PC-3 (cell line): ENCODE results near the gene SAMD3. TPM values are rescaled to one million over a fixed set of nuclear protein-coding genes. Genes with fewer than 3 reads are reported as not detected.

Source experiments
- ATAC-seq: fragments of 200-7000 bp; cut with Tn5 transposase; 2 replicates; pipeline ENCODE4 v1.9.1; 2020; ENCODE audit warnings: mild to moderate bottlenecking, moderate library complexity
- BruUV-seq: library from RNA; stranded (reverse); fragments of 400-500 nt; replicated peaks from 2 replicates; lab custom pipeline; 2021; lab: Mats Ljungman, UMichigan
- CTCF ChIA-PET: fragments of 300-600 bp; sonication (Branson Sonifier 250); formaldehyde crosslinking; loops from one replicate; lab custom pipeline; 2022; ENCODE audit warnings: antibody characterized with exemption; lab: Charles Lee
- POLR2A ChIA-PET: fragments of 300-600 bp; sonication (Branson Sonifier 250); formaldehyde crosslinking; loops from one replicate; lab custom pipeline; 2022; ENCODE audit warnings: antibody characterized with exemption; ENCODE audit not compliant: unreplicated experiment; lab: Charles Lee
- DNase-seq: peaks from one replicate; pipeline ENCODE4 v3.0.0-alpha.2; 2015
- H2AFZ ChIP-seq: fragments of 300-600 bp; sonication (generic); 2 replicates; pipeline ENCODE4 v1.6.0; 2016; ENCODE audit warnings: antibody characterized with exemption, low read length
- H3F3A ChIP-seq: fragments of 300-600 bp; sonication (generic); one replicate; pipeline ENCODE4 v1.6.0; 2017; ENCODE audit warnings: antibody characterized with exemption, low read length, control low read depth, mild to moderate bottlenecking; ENCODE audit not compliant: unreplicated experiment
- H3K27ac ChIP-seq: fragments of 300-600 bp; sonication (generic); 2 replicates; pipeline ENCODE4 v1.5.1; 2016; ENCODE audit warnings: mild to moderate bottlenecking, low read length
- H3K27me3 ChIP-seq: fragments of 300-600 bp; sonication (generic); 2 replicates; pipeline ENCODE4 v1.6.1; 2016; ENCODE audit warnings: low read length, mixed read lengths
- H3K36me3 ChIP-seq: fragments of 300-600 bp; sonication (generic); 2 replicates; pipeline ENCODE4 v1.6.1; 2016; ENCODE audit warnings: low read depth, mixed run types, low read length, mixed read lengths
- H3K4me1 ChIP-seq: fragments of 300-600 bp; sonication (generic); 2 replicates; pipeline ENCODE4 v1.5.1; 2016; ENCODE audit warnings: low read length; ENCODE audit not compliant: insufficient read depth
- H3K4me2 ChIP-seq: fragments of 300-600 bp; sonication (generic); 2 replicates; pipeline ENCODE4 v1.6.0; 2016; ENCODE audit warnings: low read length
- H3K4me3 ChIP-seq: fragments of 300-600 bp; sonication (generic); 2 replicates; pipeline ENCODE4 v1.5.1; 2016; ENCODE audit warnings: mild to moderate bottlenecking, low read length, mixed read lengths
- H3K79me2 ChIP-seq: fragments of 300-600 bp; sonication (generic); 2 replicates; pipeline ENCODE4 v1.6.1; 2017; ENCODE audit warnings: low read length, mixed read lengths
- H3K9ac ChIP-seq: fragments of 300-600 bp; sonication (generic); 2 replicates; pipeline ENCODE4 v1.6.0; 2016; ENCODE audit warnings: mild to moderate bottlenecking, low read length
- H3K9me2 ChIP-seq: fragments of 300-600 bp; sonication (generic); replicated peaks from 2 replicates; pipeline ENCODE4 v1.6.1; 2016; ENCODE audit warnings: mixed run types, low read length, mixed read lengths
- H3K9me3 ChIP-seq: fragments of 300-600 bp; sonication (generic); 2 replicates; pipeline ENCODE4 v1.6.1; 2016; ENCODE audit warnings: low read length, mixed read lengths
- H4K20me1 ChIP-seq: fragments of 300-600 bp; sonication (generic); 2 replicates; pipeline ENCODE4 v1.6.1; 2016; ENCODE audit warnings: low read length, mixed read lengths
- CTCF ChIP-seq: fragments of 300-600 bp; sonication (generic); conservative IDR thresholded peaks from 2 replicates; pipeline ENCODE4 v1.5.1; 2017; ENCODE audit warnings: antibody characterized with exemption, low read depth, mild to moderate bottlenecking, low read length
- EZH2 ChIP-seq: fragments of 300-600 bp; sonication (generic); IDR thresholded peaks from one replicate; pipeline ENCODE4 v1.6.1; 2017; ENCODE audit warnings: antibody characterized with exemption, mild to moderate bottlenecking, low read length; ENCODE audit not compliant: unreplicated experiment
- EZH2phosphoT487 ChIP-seq: fragments of 300-600 bp; sonication (generic); IDR thresholded peaks from 2 replicates; pipeline ENCODE4 v1.6.1; 2018; ENCODE audit warnings: mild to moderate bottlenecking, antibody characterized with exemption, low read length, borderline replicate concordance
- intact Hi-C: fragments of 100-400 bp; cut with micrococcal nuclease; formaldehyde crosslinking; loops from 2 replicates; pipeline ENCODE4 v1.9.0; 2023
- total RNA-seq: library from RNA; depleted of rRNA; stranded (reverse); fragments of >200 nt; gene quantifications from 2 replicates; pipeline ENCODE4 v1.2.3, GENCODE V29; 2014

Gene SAMD3
- total RNA-seq, 1 experiment from 2014 or later: not detected

GRCh38 chr6:130188207-130188899 lies 34.4 kb downstream of the SAMD3 start:
- ChIA-PET POLR2A (no interaction called here), CTCF (no interaction called here)
- H3F3A ChIP-seq: no peaks in the 10 kb centered on the region
- H3K4me2 ChIP-seq: no peak overlapping the region
- intact Hi-C loops: no loop called here
- ATAC-seq (no peak), DNase-seq (no peak)
- H3K27me3 ChIP-seq: no peaks in the 10 kb centered on the region
- H3K27ac ChIP-seq: no peak overlapping the region
- H3K9me3 ChIP-seq: no peaks in the 10 kb centered on the region
- no peaks in the 10 kb centered on the region for H3K4me1 ChIP-seq
- BruUV-seq: no TSS peak
- H2AFZ ChIP-seq: no peak overlapping the region
- no peak for TF ChIP-seq EZH2
- no peak for TF ChIP-seq CTCF
- no peaks in the 10 kb centered on the region for H3K79me2 ChIP-seq
- H3K36me3 ChIP-seq: no peaks in the 10 kb centered on the region
- no peak overlapping the region for H3K9ac ChIP-seq
- H4K20me1 ChIP-seq: no peaks in the 10 kb centered on the region
- no peaks in the 10 kb centered on the region for H3K9me2 ChIP-seq
- H3K4me3 ChIP-seq: no peak overlapping the region

GRCh38 chr6:130187335-130188206 lies 35.2 kb downstream of the SAMD3 start:
- H2AFZ ChIP-seq: no peak overlapping the region
- H3K79me2 ChIP-seq: no peaks in the 10 kb centered on the region
- POLR2A ChIA-PET: no interaction called here
- no peaks in the 10 kb centered on the region for H3K27me3 ChIP-seq
- CTCF ChIA-PET: no interaction called here
- no peaks in the 10 kb centered on the region for H4K20me1 ChIP-seq
- DNase-seq (no peak), ATAC-seq (no peak)
- no peak overlapping the region for H3K9ac ChIP-seq
- no TSS peak for BruUV-seq
- no peaks in the 10 kb centered on the region for H3K36me3 ChIP-seq
- H3K9me3 ChIP-seq: no peaks in the 10 kb centered on the region
- no peak overlapping the region for H3K27ac ChIP-seq
- TF ChIP-seq EZH2 (no peak), EZH2phosphoT487 (no peak)
- H3K4me2 ChIP-seq: no peak overlapping the region
- H3K4me3 ChIP-seq: no peak overlapping the region
- H3K9me2 ChIP-seq: no peaks in the 10 kb centered on the region
- intact Hi-C loops: no loop called here
- no peaks in the 10 kb centered on the region for H3F3A ChIP-seq
- no peaks in the 10 kb centered on the region for H3K4me1 ChIP-seq

GRCh38 chr6:130185658-130186057 lies 37.1 kb downstream of the SAMD3 start:
- H3K4me1 ChIP-seq: no peaks in the 10 kb centered on the region
- no peaks in the 10 kb centered on the region for H3F3A ChIP-seq
- ChIA-PET POLR2A (no interaction called here), CTCF (no interaction called here)
- ATAC-seq (no peak), DNase-seq (no peak)
- no peaks in the 10 kb centered on the region for H3K9me3 ChIP-seq
- H3K27ac ChIP-seq: no peak overlapping the region
- no peaks in the 10 kb centered on the region for H3K79me2 ChIP-seq
- no peaks in the 10 kb centered on the region for H4K20me1 ChIP-seq
- intact Hi-C loops: no loop called here
- H3K27me3 ChIP-seq: no peaks in the 10 kb centered on the region
- no peak overlapping the region for H2AFZ ChIP-seq
- no peaks in the 10 kb centered on the region for H3K9me2 ChIP-seq
- no peak for TF ChIP-seq EZH2phosphoT487
- no peak for TF ChIP-seq EZH2
- no peak for TF ChIP-seq CTCF
- no peak overlapping the region for H3K9ac ChIP-seq
- no TSS peak for BruUV-seq
- H3K4me2 ChIP-seq: no peak overlapping the region
- no peak overlapping the region for H3K4me3 ChIP-seq
- no peaks in the 10 kb centered on the region for H3K36me3 ChIP-seq
